Measurements from ENCODE around the gene GPC1. TPM values are rescaled to one million over a fixed set of nuclear protein-coding genes. Genes with fewer than 3 reads are reported as not detected.

Gene GPC1
- total and polyA plus RNA-seq, 2 donors (not counting 1 experiment from before 2014, with no cell fraction given): 1.2 to 3.3 TPM

DNA sequence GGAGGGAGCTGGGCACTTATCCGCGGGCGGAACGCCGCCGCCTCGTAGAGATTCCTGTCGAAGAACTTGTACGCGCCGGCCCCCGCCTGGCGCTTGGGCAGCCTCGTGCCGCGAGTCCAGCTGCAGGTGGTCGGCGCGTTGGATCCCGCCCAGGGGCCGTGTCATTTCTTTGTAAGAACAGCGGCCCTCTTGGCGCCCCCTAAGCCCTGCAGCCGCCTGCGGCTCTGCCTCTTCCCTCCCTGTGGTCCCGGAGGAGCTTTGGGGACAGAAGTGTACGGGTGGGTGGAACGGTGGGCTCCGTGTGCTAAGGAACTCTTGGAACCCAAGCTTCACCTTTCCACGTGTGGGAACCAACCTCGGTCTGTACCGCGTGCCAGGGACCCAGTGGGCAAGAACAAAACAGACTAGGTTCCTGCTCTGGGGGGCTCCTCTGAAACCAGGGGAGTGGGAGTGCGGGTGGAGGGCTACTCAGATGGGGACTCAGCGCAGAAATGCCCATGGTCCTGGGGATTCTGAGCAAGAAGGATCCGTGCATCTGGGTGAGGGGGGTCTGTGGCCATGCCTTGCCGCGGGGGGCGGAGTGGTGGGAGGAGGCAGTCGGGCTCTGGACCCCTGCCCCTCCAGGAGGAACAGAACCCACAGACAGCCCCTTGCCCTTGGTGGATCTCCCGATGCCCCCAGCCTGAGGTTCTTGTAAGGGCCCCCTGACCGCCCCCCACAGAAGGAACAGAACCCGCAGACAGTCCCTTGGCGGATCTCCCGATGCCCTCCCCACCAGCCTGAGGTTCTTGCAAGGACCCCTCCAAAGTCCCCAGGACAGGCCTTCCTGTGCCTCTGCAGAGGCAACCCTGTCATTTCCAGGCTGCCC, 1.5 kb downstream of the GPC1 start:
- Mint-ChIP-seq H3K27me3 (peaks cover 10% of the 10 kb centered on the region), H3K4me1 (peaks cover 10% of the 10 kb centered on the region), H3K27ac (no peak overlapping the region), H3K4me3 (peak overlapping the region; percentile 59), H3K9me3 (ENCODE audit: insufficient read depth) (no peaks in the 10 kb centered on the region)
- no peak for DNase-seq
- no peak for ATAC-seq (ENCODE audit: low read depth)
- Histone ChIP-seq H2AFZ (ENCODE audit: insufficient read depth, low read depth, low read length, poor library complexity, severe bottlenecking) (peak overlapping the region; percentile 79), H3K9ac (ENCODE audit: low read length) (peak overlapping the region; percentile 65), H3K36me3 (replicated peaks in 1 of 2; ENCODE audit: control extremely low read depth in 1 of 2, control insufficient read depth in 1 of 2, extremely low read depth in 1 of 2, insufficient read depth in 2 of 2, low read length in 1 of 2) (no peaks in the 10 kb centered on the region), H3K27me3 (replicated peaks in 1 of 4; ENCODE audit: control extremely low read depth in 1 of 4, control insufficient read depth in 3 of 4, insufficient read depth in 4 of 4, low read length in 3 of 4) (peaks cover 0 to 51% (median 13%) of the 10 kb centered on the region in 4 experiments), H4K20me1 (ENCODE audit: control insufficient read depth, insufficient read depth, low read length, poor library complexity, severe bottlenecking) (peaks cover 15% of the 10 kb centered on the region), H3K79me2 (ENCODE audit: control insufficient read depth, insufficient read depth, low read length) (no peaks in the 10 kb centered on the region), H3K9me3 (ENCODE audit: control extremely low read depth in 1 of 3, control insufficient read depth in 2 of 3, insufficient read depth in 1 of 3, low read length in 2 of 3) (peaks cover 0 to 17% (median 0%) of the 10 kb centered on the region in 3 donors), H3K27ac (ENCODE audit: low read length in 2 of 2) (no peak overlapping the region), H3K4me3 (ENCODE audit: control extremely low read depth in 1 of 5, extremely low read depth in 1 of 5, insufficient read depth in 1 of 5, low read depth in 2 of 5, low read length in 4 of 5) (peak overlapping the region in 3 of 5 experiments; percentile 49 to 74 (median 56)), H3K4me2 (replicated peaks; ENCODE audit: low read depth, low read length, poor library complexity, severe bottlenecking) (peak overlapping the region; percentile 100), H3K4me1 (ENCODE audit: control insufficient read depth in 2 of 2, insufficient read depth in 2 of 2, low read length in 2 of 2) (peaks cover 24 to 27% of the 10 kb centered on the region in 2 donors)
- intact Hi-C loops (cut with micrococcal nuclease): loop anchor here (5.0 to 10.0 kb wide), 2 partner anchors 300 to 412 kb away; partner anchors contain the start of genes COPS9 and NDUFA10
- POLR2A ChIA-PET: interaction anchor here (0.6 to 0.7 kb wide), 3 partner anchors 130 to 153 kb away, joined by 3 to 7 read pairs (median 3); no protein-coding TSS in a partner anchor
- WGBS (ENCODE audit: insufficient coverage): 23% methylated on average over 43 of the region's 45 CpGs
- TF ChIP-seq, protein P1, sequence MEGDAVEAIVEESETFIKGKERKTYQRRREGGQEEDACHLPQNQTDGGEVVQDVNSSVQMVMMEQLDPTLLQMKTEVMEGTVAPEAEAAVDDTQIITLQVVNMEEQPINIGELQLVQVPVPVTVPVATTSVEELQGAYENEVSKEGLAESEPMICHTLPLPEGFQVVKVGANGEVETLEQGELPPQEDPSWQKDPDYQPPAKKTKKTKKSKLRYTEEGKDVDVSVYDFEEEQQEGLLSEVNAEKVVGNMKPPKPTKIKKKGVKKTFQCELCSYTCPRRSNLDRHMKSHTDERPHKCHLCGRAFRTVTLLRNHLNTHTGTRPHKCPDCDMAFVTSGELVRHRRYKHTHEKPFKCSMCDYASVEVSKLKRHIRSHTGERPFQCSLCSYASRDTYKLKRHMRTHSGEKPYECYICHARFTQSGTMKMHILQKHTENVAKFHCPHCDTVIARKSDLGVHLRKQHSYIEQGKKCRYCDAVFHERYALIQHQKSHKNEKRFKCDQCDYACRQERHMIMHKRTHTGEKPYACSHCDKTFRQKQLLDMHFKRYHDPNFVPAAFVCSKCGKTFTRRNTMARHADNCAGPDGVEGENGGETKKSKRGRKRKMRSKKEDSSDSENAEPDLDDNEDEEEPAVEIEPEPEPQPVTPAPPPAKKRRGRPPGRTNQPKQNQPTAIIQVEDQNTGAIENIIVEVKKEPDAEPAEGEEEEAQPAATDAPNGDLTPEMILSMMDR (IDR thresholded peaks at IDR 0.05): no peak
- TF ChIP-seq EZH2 (IDR thresholded peaks at IDR 0.05; ENCODE audit: borderline replicate concordance, insufficient read depth, low read depth, low read length, poor library complexity, severe bottlenecking): no peak
- CTCF ChIA-PET: no interaction called here

DNA sequence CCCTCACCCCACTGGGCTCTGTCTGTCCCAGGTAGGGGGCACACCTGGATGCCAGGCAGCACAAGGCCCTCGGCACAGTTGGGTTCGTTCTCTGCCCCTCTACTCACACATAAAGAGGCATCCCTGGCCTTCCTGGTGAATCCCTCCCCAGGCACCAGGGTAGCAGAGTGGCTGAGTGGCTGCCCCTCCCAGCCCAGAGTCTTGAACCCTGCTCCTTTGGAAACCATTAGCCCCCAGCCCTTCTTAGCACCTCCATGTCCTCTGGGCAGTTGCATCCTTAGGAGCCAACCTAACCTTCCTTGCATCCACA, 2.0 kb downstream of the GPC1 start:
- TF ChIP-seq, protein P1 (IDR thresholded peaks at IDR 0.05): no peak
- peak overlapping the region; percentile 59 for H3K4me3 Mint-ChIP-seq
- 100% methylated on average over 2 of the region's 2 CpGs for WGBS (ENCODE audit: insufficient coverage)

More for the DNA sequence above, 2.0 kb downstream of the GPC1 start:
- peak overlapping the region; percentile 31 for H3K4me2 ChIP-seq (replicated peaks; ENCODE audit: low read depth, low read length, poor library complexity, severe bottlenecking)
- peaks cover 0 to 17% (median 0%) of the 10 kb centered on the region in 3 donors for H3K9me3 ChIP-seq (ENCODE audit: control extremely low read depth in 1 of 3, control insufficient read depth in 2 of 3, insufficient read depth in 1 of 3, low read length in 2 of 3)
- peaks cover 0 to 51% (median 13%) of the 10 kb centered on the region in 4 experiments for H3K27me3 ChIP-seq (replicated peaks in 1 of 4; ENCODE audit: control extremely low read depth in 1 of 4, control insufficient read depth in 3 of 4, insufficient read depth in 4 of 4, low read length in 3 of 4)
- intact Hi-C loops (cut with micrococcal nuclease): loop anchor here (5.0 to 10.0 kb wide), 2 partner anchors 300 to 413 kb away; partner anchors contain the start of genes COPS9 and NDUFA10
- DNase-seq (no peak), ATAC-seq (ENCODE audit: low read depth) (no peak)
- H3K9ac ChIP-seq (ENCODE audit: low read length): no peak overlapping the region
- no peaks in the 10 kb centered on the region for H3K36me3 ChIP-seq (replicated peaks in 1 of 2; ENCODE audit: control extremely low read depth in 1 of 2, control insufficient read depth in 1 of 2, extremely low read depth in 1 of 2, insufficient read depth in 2 of 2, low read length in 1 of 2)
- peaks cover 10% of the 10 kb centered on the region for H3K4me1 Mint-ChIP-seq
- ChIA-PET CTCF (no interaction called here), POLR2A (no interaction called here)
- no peak overlapping the region for H3K27ac Mint-ChIP-seq
- peaks cover 10% of the 10 kb centered on the region for H3K27me3 Mint-ChIP-seq
- no peak overlapping the region for H3K4me3 ChIP-seq (ENCODE audit: control extremely low read depth in 1 of 5, extremely low read depth in 1 of 5, insufficient read depth in 1 of 5, low read depth in 2 of 5, low read length in 4 of 5)
- H2AFZ ChIP-seq (ENCODE audit: insufficient read depth, low read depth, low read length, poor library complexity, severe bottlenecking): no peak overlapping the region
- no peaks in the 10 kb centered on the region for H3K79me2 ChIP-seq (ENCODE audit: control insufficient read depth, insufficient read depth, low read length)
- no peaks in the 10 kb centered on the region for H3K9me3 Mint-ChIP-seq (ENCODE audit: insufficient read depth)
- H4K20me1 ChIP-seq (ENCODE audit: control insufficient read depth, insufficient read depth, low read length, poor library complexity, severe bottlenecking): peaks cover 15% of the 10 kb centered on the region
- H3K27ac ChIP-seq (ENCODE audit: low read length in 2 of 2): no peak overlapping the region
- H3K4me1 ChIP-seq (ENCODE audit: control insufficient read depth in 2 of 2, insufficient read depth in 2 of 2, low read length in 2 of 2): peaks cover 24 to 27% of the 10 kb centered on the region in 2 donors
